Measurements from ENCODE around the gene SAC3D1. TPM values are rescaled to one million over a fixed set of nuclear protein-coding genes. Genes with fewer than 3 reads are reported as not detected.
A peak's percentile ranks its signal among the peaks of the same experiment; 100 is the strongest.

SAC3D1 gene
- polyA plus RNA-seq, 3 donors = 4.4 to 14.1 (median 6.7) TPM

DNA sequence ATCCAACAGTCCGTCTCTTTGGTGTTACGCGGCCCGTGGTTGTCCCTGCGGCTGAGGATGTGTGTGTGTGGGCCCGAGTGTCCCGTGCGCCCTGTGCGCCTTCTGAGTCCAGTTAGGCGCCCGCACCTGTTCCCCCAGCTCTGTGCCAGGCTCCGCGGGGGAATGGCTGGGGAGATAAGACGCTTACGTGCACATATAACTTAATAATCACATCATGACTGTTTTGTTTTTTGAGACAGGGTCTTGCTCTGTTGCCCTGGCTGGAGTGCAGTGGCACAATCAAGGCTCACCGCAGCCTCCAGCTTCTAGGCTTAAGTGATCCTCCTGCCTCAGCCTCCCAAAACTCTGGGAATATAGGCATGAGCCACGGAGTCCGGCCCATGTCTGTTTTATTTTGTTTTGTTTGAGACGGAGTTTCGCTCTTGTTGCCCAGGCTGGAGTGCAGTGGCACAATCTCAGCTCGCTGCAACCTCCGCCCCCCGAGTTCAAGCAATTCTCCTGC, 26.2 kb upstream of the SAC3D1 start:
- Histone ChIP-seq H3K9me3 (replicated peaks in 1 of 2; ENCODE audit: control insufficient read depth in 1 of 2, insufficient read depth in 1 of 2, low read length in 2 of 2) (no peaks in the 10 kb centered on the region), H2AFZ (ENCODE audit: insufficient read depth, low read depth, low read length, poor library complexity, severe bottlenecking) (peak overlapping the region; percentile 96), H3K9ac (ENCODE audit: insufficient read depth, low read length, poor library complexity, severe bottlenecking) (peak overlapping the region; percentile 93), H3K4me3 (replicated peaks in 1 of 3; ENCODE audit: low read depth in 2 of 3, low read length in 3 of 3) (peak overlapping the region; percentile 52 to 96 (median 70)), H3K27me3 (ENCODE audit: control insufficient read depth in 2 of 2, insufficient read depth in 2 of 2, low read length in 2 of 2) (no peaks in the 10 kb centered on the region), H3K36me3 (replicated peaks in 1 of 2; ENCODE audit: control insufficient read depth in 1 of 2, insufficient read depth in 2 of 2, low read length in 2 of 2) (peaks cover 9 to 20% of the 10 kb centered on the region in 2 donors), H3K4me1 (ENCODE audit: control insufficient read depth in 1 of 2, insufficient read depth in 2 of 2, low read length in 2 of 2) (peaks cover 22 to 32% of the 10 kb centered on the region in 2 donors), H4K20me1 (ENCODE audit: insufficient read depth, low read length) (peaks cover 10% of the 10 kb centered on the region), H3K4me2 (replicated peaks; ENCODE audit: extremely low read depth, low read length, poor library complexity, severe bottlenecking) (peak overlapping the region; percentile 96), H3K79me2 (ENCODE audit: insufficient read depth, low read length) (peaks cover 37% of the 10 kb centered on the region), H3K27ac (ENCODE audit: low read depth in 1 of 2, low read length in 2 of 2) (peak overlapping the region; percentile 30 to 97)
- H3K4me3 Mint-ChIP-seq = peak overlapping the region; percentile 77 to 85
- no peak for DNase-seq
- TF ChIP-seq, protein P1, sequence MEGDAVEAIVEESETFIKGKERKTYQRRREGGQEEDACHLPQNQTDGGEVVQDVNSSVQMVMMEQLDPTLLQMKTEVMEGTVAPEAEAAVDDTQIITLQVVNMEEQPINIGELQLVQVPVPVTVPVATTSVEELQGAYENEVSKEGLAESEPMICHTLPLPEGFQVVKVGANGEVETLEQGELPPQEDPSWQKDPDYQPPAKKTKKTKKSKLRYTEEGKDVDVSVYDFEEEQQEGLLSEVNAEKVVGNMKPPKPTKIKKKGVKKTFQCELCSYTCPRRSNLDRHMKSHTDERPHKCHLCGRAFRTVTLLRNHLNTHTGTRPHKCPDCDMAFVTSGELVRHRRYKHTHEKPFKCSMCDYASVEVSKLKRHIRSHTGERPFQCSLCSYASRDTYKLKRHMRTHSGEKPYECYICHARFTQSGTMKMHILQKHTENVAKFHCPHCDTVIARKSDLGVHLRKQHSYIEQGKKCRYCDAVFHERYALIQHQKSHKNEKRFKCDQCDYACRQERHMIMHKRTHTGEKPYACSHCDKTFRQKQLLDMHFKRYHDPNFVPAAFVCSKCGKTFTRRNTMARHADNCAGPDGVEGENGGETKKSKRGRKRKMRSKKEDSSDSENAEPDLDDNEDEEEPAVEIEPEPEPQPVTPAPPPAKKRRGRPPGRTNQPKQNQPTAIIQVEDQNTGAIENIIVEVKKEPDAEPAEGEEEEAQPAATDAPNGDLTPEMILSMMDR (IDR thresholded peaks at IDR 0.05) = no peak
- no peaks in the 10 kb centered on the region for H3K27me3 Mint-ChIP-seq (ENCODE audit: low read depth in 3 of 3)
- H3K36me3 Mint-ChIP-seq = peaks cover 21 to 32% of the 10 kb centered on the region in 2 donors
- H3K27ac Mint-ChIP-seq = peak overlapping the region; percentile 48 to 84 (median 79)
- 11% methylated on average over 9 of the region's 23 CpGs for WGBS (ENCODE audit: insufficient coverage)
- peaks cover 0 to 8% (median 0%) of the 10 kb centered on the region in 7 donors for H3K9me3 Mint-ChIP-seq
- H3K4me1 Mint-ChIP-seq = peaks cover 38% of the 10 kb centered on the region
- intact Hi-C loops (cut with micrococcal nuclease) = loop anchor here in 1 of 2 donors (5.0 to 10.0 kb wide), 3 partner anchors 68 to 170 kb away; partner anchors contain the start of genes CDC42BPG, CDCA5, TM7SF2 and ZFPL1

DNA sequence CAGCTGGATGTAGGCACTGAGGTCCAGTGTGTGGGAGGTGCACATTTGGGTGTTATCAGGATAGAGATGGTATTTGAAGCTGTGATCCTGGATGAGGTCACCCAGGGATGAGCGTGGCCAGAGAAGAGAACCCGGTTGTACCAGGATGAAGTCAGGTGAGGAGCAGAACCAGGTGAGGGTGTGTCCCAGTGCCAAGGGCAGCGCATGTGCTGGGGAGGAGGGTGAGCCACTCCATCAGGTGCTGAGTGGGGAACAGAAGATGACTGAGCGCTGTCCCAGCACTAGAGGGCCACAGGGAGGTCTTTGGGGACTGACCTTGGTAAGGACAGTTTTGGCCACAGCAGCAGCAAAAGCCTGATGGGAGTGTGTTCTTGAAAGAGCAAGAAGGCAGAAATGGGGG, 24.3 kb upstream of the SAC3D1 start:
- H3K9ac ChIP-seq (ENCODE audit: insufficient read depth, low read length, poor library complexity, severe bottlenecking) = no peak overlapping the region
- peaks cover 21 to 35% of the 10 kb centered on the region in 2 donors for H3K4me1 ChIP-seq (ENCODE audit: control insufficient read depth in 1 of 2, insufficient read depth in 2 of 2, low read length in 2 of 2)
- Mint-ChIP-seq H3K9me3 (peaks cover 0 to 5% (median 0%) of the 10 kb centered on the region in 7 donors), H3K36me3 (peaks cover 29 to 46% of the 10 kb centered on the region in 2 donors), H3K27ac (peak overlapping the region in 1 of 7 donors; percentile 25), H3K4me3 (no peak overlapping the region), H3K27me3 (ENCODE audit: low read depth in 3 of 3) (no peaks in the 10 kb centered on the region), H3K4me1 (peaks cover 37% of the 10 kb centered on the region)
- peaks cover 17 to 36% of the 10 kb centered on the region in 2 donors for H3K36me3 ChIP-seq (replicated peaks in 1 of 2; ENCODE audit: control insufficient read depth in 1 of 2, insufficient read depth in 2 of 2, low read length in 2 of 2)
- no peak overlapping the region for H3K4me3 ChIP-seq (replicated peaks in 1 of 3; ENCODE audit: low read depth in 2 of 3, low read length in 3 of 3)
- no peak overlapping the region for H3K4me2 ChIP-seq (replicated peaks; ENCODE audit: extremely low read depth, low read length, poor library complexity, severe bottlenecking)
- H3K79me2 ChIP-seq (ENCODE audit: insufficient read depth, low read length) = peaks cover 37% of the 10 kb centered on the region
- H3K27me3 ChIP-seq (ENCODE audit: control insufficient read depth in 2 of 2, insufficient read depth in 2 of 2, low read length in 2 of 2) = no peaks in the 10 kb centered on the region
- peak overlapping the region in 1 of 2 donors; percentile 24 for H3K27ac ChIP-seq (ENCODE audit: low read depth in 1 of 2, low read length in 2 of 2)
- WGBS (ENCODE audit: insufficient coverage) = 94% methylated on average over 4 of the region's 4 CpGs
- H4K20me1 ChIP-seq (ENCODE audit: insufficient read depth, low read length) = peaks cover 10% of the 10 kb centered on the region
- H3K9me3 ChIP-seq (replicated peaks in 1 of 2; ENCODE audit: control insufficient read depth in 1 of 2, insufficient read depth in 1 of 2, low read length in 2 of 2) = no peaks in the 10 kb centered on the region
- TF ChIP-seq, protein P1 (IDR thresholded peaks at IDR 0.05) = no peak
- DNase-seq = no peak
- intact Hi-C loops (cut with micrococcal nuclease) = loop anchor here in 1 of 2 donors (10.0 kb wide), 1 partner anchor 172 kb away; the partner anchor contains the start of gene CDC42BPG
- H2AFZ ChIP-seq (ENCODE audit: insufficient read depth, low read depth, low read length, poor library complexity, severe bottlenecking) = no peak overlapping the region
